Liver (tissue), 3 donors: ENCODE measurements around the gene CNTLN.

Experiments
- EGR1 ChIP-seq, 2 donors: IDR thresholded peaks; 2 replicates each; pipeline ENCODE4 v1.6.1; 2016 to 2018; ENCODE audit warnings: antibody characterized with exemption in 2 of 2, low read depth in 2 of 2
- GABPA ChIP-seq, 2 donors: IDR thresholded peaks in 1 of 2; conservative IDR thresholded peaks in 1 of 2; 2 replicates each; pipeline ENCODE4 v1.6.1; 2016; ENCODE audit warnings: antibody characterized with exemption in 2 of 2, mild to moderate bottlenecking in 1 of 2, moderate library complexity in 1 of 2
- JUND ChIP-seq, 2 donors: IDR thresholded peaks; 2 replicates each; pipeline ENCODE4 v1.6.1; 2016; ENCODE audit warnings: antibody characterized with exemption in 2 of 2
- SP1 ChIP-seq: IDR thresholded peaks from 2 replicates; pipeline ENCODE4 v1.6.1; 2018; ENCODE audit warnings: antibody characterized with exemption, mild to moderate bottlenecking
- TF ChIP-seq, protein P1 (sequence below): fragments of 150-350 bp; IDR thresholded peaks from 2 replicates; pipeline ENCODE4 v1.5.1; 2017; ENCODE audit warnings: improper control_type of control experiment, low read depth, low read length; ENCODE audit not compliant: missing input control
- TF ChIP-seq, protein P2 (sequence below): IDR thresholded peaks from 2 replicates; pipeline ENCODE4 v1.6.1; 2016; ENCODE audit warnings: antibody characterized with exemption, mild to moderate bottlenecking
- donor health status: healthy.
- donor health status: healthy.

DNA sequence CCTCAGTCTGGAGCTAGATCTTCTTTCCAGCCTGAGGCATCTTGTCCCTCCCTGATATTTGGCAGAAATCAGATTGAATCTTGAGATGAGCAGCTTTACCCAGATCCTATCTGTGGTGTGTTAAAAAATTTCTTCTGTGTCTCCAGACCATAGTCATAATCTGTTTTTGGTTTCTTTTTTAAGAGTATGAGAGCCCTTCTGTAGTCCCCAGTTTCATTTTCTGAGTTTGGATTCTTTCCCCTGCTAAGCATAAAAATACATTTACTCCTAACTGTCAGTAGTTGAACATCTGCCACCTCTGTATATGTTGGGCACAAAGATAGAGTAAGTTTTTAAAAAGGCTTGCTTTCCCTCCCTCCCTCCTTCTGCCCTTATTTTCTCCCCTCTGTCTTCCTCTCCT is 137.7 kb downstream of the CNTLN start:
- TF ChIP-seq, protein P1, sequence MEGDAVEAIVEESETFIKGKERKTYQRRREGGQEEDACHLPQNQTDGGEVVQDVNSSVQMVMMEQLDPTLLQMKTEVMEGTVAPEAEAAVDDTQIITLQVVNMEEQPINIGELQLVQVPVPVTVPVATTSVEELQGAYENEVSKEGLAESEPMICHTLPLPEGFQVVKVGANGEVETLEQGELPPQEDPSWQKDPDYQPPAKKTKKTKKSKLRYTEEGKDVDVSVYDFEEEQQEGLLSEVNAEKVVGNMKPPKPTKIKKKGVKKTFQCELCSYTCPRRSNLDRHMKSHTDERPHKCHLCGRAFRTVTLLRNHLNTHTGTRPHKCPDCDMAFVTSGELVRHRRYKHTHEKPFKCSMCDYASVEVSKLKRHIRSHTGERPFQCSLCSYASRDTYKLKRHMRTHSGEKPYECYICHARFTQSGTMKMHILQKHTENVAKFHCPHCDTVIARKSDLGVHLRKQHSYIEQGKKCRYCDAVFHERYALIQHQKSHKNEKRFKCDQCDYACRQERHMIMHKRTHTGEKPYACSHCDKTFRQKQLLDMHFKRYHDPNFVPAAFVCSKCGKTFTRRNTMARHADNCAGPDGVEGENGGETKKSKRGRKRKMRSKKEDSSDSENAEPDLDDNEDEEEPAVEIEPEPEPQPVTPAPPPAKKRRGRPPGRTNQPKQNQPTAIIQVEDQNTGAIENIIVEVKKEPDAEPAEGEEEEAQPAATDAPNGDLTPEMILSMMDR: no peak
- TF ChIP-seq, protein P2, sequence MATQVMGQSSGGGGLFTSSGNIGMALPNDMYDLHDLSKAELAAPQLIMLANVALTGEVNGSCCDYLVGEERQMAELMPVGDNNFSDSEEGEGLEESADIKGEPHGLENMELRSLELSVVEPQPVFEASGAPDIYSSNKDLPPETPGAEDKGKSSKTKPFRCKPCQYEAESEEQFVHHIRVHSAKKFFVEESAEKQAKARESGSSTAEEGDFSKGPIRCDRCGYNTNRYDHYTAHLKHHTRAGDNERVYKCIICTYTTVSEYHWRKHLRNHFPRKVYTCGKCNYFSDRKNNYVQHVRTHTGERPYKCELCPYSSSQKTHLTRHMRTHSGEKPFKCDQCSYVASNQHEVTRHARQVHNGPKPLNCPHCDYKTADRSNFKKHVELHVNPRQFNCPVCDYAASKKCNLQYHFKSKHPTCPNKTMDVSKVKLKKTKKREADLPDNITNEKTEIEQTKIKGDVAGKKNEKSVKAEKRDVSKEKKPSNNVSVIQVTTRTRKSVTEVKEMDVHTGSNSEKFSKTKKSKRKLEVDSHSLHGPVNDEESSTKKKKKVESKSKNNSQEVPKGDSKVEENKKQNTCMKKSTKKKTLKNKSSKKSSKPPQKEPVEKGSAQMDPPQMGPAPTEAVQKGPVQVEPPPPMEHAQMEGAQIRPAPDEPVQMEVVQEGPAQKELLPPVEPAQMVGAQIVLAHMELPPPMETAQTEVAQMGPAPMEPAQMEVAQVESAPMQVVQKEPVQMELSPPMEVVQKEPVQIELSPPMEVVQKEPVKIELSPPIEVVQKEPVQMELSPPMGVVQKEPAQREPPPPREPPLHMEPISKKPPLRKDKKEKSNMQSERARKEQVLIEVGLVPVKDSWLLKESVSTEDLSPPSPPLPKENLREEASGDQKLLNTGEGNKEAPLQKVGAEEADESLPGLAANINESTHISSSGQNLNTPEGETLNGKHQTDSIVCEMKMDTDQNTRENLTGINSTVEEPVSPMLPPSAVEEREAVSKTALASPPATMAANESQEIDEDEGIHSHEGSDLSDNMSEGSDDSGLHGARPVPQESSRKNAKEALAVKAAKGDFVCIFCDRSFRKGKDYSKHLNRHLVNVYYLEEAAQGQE: no peak
- TF ChIP-seq GABPA (IDR thresholded peaks at IDR 0.05 in 1 of 2, conservative IDR thresholded peaks at IDR 0.05 in 1 of 2): no peak
- no peak for TF ChIP-seq SP1
- no peak for TF ChIP-seq EGR1 (IDR thresholded peaks at IDR 0.05; ENCODE audit: low read depth in 2 of 2)
- TF ChIP-seq JUND (IDR thresholded peaks at IDR 0.05): no peak
